ENCODE results near the gene F2R. TPM values are rescaled to one million over a fixed set of nuclear protein-coding genes. Genes with fewer than 3 reads are reported as not detected.

Gene F2R
- total and polyA plus RNA-seq, 2 of the 8 experiments (the other 6 are each of a cell fraction or from before 2014, with no cell fraction given), result 23.8 to 29.1 TPM

DNA sequence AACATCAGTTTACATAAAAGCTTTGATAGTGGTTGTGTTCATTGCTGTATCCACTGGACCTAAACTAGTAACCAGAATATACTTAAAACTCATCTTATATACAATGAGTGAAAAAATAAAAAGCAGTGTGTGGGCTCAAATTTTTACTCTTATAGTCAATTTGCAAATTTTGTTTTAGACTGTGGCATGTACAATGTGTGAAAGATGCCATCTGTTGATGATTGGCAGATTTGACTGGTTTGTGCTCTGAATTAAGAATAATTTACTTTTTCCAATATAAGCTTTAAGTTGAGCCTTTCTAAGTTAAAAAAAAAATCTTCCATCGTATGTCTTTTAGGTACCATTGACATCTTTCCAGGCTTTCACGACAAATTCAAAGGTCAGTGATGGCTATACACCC, 60.5 kb downstream of the F2R start:
- CTCF ChIA-PET (ENCODE audit: partially characterized antibody), result interaction anchor here (0.6 to 3.3 kb wide), 4 partner anchors 11 to 80 kb away, joined by 3 to 21 read pairs (median 9); no protein-coding TSS in a partner anchor

More for the DNA sequence above, 60.5 kb downstream of the F2R start:
- H3K27ac ChIP-seq (ENCODE audit: low read depth, low read length), result no peak overlapping the region
- H3K4me3 ChIP-seq (ENCODE audit: extremely low read depth in 1 of 4, insufficient read depth in 2 of 4, low read depth in 3 of 4, low read length in 4 of 4), result no peak overlapping the region
- H2BK120ac ChIP-seq (replicated peaks; ENCODE audit: low read depth, low read length), result no peak overlapping the region
- no peak overlapping the region for H3K4ac ChIP-seq (replicated peaks; ENCODE audit: insufficient read length, low read depth, low read length)
- H3K14ac ChIP-seq (ENCODE audit: insufficient read length), result no peak overlapping the region
- no peak overlapping the region for H4K91ac ChIP-seq (replicated peaks; ENCODE audit: insufficient read length, low read length)
- H3K9me3 ChIP-seq (ENCODE audit: insufficient read depth in 2 of 2, low read depth in 1 of 2, low read length in 1 of 2), result no peaks in the 10 kb centered on the region
- no peak overlapping the region for H2BK5ac ChIP-seq (ENCODE audit: low read depth, low read length)
- H2BK12ac ChIP-seq (ENCODE audit: low read depth, low read length), result no peak overlapping the region
- no peak for FAIRE-seq
- H3K79me1 ChIP-seq (ENCODE audit: low read depth, low read length), result no peaks in the 10 kb centered on the region
- 87% methylated on average over 2 of the region's 2 CpGs; no CpG with 5 or more reads in 1 of the 2 experiments for WGBS, 2 experiments (ENCODE audit: extremely low coverage in 1 of 2, insufficient coverage in 1 of 2, insufficient read length in 1 of 2, insufficient replicate concordance in 2 of 2, low coverage in 1 of 2, low lambda C conversion rate in 2 of 2, missing lambda C conversion rate in 1 of 2)
- H3K18ac ChIP-seq (ENCODE audit: extremely low read depth, low read length), result no peak overlapping the region
- H3K23ac ChIP-seq (ENCODE audit: insufficient read length), result no peak overlapping the region
- H3K36me3 ChIP-seq (ENCODE audit: control insufficient read depth in 2 of 4, insufficient read depth in 4 of 4, low read length in 3 of 4), result no peaks in the 10 kb centered on the region
- no peak overlapping the region for H3K9ac ChIP-seq (replicated peaks in 1 of 4; ENCODE audit: extremely low read depth in 1 of 4, low read depth in 3 of 4, low read length in 3 of 4)
- H3K56ac ChIP-seq (replicated peaks; ENCODE audit: insufficient read length, low read depth, low read length), result no peak overlapping the region
- TF ChIP-seq TCF12 (IDR thresholded peaks at IDR 0.05; ENCODE audit: low read depth, low read length) (no peak), PHF8 (conservative IDR thresholded peaks at IDR 0.05; ENCODE audit: low read depth, low read length) (no peak), SIX5 (IDR thresholded peaks at IDR 0.05; ENCODE audit: low read depth, low read length) (no peak)
- H2BK20ac ChIP-seq (ENCODE audit: low read length), result no peak overlapping the region
- no peak overlapping the region for H4K8ac ChIP-seq (ENCODE audit: extremely low read depth, insufficient read depth, low read length)
- no peak overlapping the region for H2AFZ ChIP-seq (ENCODE audit: low read length)
- no peaks in the 10 kb centered on the region for H3K79me2 ChIP-seq (ENCODE audit: control insufficient read depth in 1 of 2, insufficient read depth in 2 of 2, low read length in 2 of 2)
- H4K5ac ChIP-seq (ENCODE audit: insufficient read length, low read depth, low read length), result no peak overlapping the region
- no peaks in the 10 kb centered on the region for H4K20me1 ChIP-seq (replicated peaks in 1 of 2; ENCODE audit: control insufficient read depth in 1 of 2, insufficient read depth in 2 of 2, low read length in 2 of 2)
- no peak overlapping the region for H3K4me2 ChIP-seq (ENCODE audit: insufficient read depth in 1 of 2, low read depth in 2 of 2, low read length in 2 of 2)
- peaks cover 1 to 8% (median 2%) of the 10 kb centered on the region in 4 experiments; a peak in 4 of 7 replicates for H3K4me1 ChIP-seq (replicated peaks in 1 of 4; ENCODE audit: control insufficient read depth in 3 of 4, insufficient read depth in 4 of 4, low read length in 3 of 4)
- POLR2A ChIA-PET (ENCODE audit: partially characterized antibody), result interaction anchor here (3.3 kb wide), 1 partner anchor 32 kb away, joined by 10 read pairs; no protein-coding TSS in a partner anchor
- no peaks in the 10 kb centered on the region; the same call in 1 of the 2 replicates for H3K23me2 ChIP-seq (ENCODE audit: low read depth, low read length)
- no peak for DNase-seq (ENCODE audit: low read depth in 1 of 2, low spot score in 2 of 2)
- H3K27me3 ChIP-seq (replicated peaks in 1 of 4; ENCODE audit: control insufficient read depth in 3 of 4, extremely low read depth in 1 of 4, insufficient read depth in 3 of 4, low read length in 3 of 4), result no peaks in the 10 kb centered on the region
- H2AK5ac ChIP-seq (ENCODE audit: low read depth, low read length), result no peak overlapping the region
- H2BK15ac ChIP-seq (ENCODE audit: low read length), result no peak overlapping the region

Data from H1 (cell line).